Measurements from ENCODE around the gene PALM.
"Not testable (repeated sequence)": the region's sequence is repeated elsewhere in the genome, so short reads cannot be mapped to it uniquely, and the experiment has no call there.

PALM gene

DNA sequence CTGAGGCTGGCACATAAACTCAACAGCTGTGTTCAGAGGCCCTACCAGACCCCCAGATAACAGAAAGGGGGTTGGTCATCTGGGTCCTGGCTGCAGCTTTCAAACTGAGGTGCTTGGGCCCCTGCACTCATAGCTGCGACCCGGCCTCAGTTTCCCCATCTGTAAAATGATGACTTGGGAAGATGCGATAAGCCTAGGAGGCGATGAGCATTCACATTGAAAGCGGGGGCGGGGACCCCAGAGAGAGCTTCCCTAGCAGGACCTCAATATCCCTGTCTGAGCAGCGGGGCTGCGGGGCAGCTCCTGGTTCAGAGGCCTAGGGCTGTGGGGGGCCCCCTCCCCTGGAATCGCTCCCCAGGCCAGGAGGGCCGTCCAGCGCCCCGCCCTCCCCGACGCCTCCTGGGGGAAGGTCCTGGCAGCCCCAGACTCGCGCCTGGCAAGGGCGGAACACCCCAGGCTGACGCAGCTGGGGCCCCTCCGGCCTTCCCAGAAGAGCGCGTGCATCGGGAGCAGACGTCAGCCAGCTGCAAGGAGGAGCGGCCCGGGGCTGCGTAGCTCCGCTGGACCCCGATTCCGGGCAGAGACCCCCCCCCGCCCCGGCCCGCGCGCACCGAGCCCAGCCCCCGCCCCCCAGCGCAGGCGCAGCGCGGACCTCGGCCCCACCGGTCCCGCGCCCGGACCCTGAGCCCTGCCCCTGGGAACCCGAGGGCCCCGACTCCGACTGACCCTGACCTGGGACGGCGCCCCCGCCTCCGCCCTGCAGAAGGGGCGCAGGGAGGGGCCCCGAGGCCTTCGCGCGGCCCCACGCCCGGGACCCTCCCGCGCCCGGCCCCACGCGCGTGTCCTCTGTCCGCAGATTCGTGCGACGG is 29.1 kb upstream of the PALM start:
- no peak for FAIRE-seq

DNA sequence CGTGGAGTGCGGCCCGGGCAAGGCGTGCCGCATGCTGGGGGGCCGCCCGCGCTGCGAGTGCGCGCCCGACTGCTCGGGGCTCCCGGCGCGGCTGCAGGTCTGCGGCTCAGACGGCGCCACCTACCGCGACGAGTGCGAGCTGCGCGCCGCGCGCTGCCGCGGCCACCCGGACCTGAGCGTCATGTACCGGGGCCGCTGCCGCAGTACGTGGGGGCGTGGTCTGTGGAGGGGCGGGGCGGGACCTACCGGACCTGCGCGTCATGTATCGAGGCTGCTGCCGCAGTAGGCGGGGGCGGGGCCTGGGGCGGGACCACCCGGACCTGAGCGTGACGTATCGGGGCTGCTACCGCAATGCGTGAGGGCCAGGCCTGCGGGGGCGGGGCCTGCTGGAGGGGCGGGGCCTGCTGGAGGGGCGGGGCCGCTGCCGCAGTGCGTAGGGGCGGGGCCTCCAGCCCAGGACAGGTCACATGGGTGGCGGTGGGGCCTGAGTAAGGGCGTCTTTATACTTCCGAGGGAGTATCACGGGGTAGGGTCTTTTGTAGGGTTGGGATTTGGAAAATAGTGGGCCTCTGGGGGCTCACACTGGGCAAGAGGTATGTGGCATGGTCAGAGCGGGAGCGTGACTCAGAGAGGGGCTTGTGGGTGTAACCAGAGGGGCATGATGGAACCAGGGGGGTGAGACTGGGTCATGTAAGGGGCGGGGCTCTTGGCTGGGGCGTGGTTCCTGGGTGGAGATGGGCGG is 28.3 kb upstream of the PALM start:
- peak; percentile 92 for FAIRE-seq

DNA sequence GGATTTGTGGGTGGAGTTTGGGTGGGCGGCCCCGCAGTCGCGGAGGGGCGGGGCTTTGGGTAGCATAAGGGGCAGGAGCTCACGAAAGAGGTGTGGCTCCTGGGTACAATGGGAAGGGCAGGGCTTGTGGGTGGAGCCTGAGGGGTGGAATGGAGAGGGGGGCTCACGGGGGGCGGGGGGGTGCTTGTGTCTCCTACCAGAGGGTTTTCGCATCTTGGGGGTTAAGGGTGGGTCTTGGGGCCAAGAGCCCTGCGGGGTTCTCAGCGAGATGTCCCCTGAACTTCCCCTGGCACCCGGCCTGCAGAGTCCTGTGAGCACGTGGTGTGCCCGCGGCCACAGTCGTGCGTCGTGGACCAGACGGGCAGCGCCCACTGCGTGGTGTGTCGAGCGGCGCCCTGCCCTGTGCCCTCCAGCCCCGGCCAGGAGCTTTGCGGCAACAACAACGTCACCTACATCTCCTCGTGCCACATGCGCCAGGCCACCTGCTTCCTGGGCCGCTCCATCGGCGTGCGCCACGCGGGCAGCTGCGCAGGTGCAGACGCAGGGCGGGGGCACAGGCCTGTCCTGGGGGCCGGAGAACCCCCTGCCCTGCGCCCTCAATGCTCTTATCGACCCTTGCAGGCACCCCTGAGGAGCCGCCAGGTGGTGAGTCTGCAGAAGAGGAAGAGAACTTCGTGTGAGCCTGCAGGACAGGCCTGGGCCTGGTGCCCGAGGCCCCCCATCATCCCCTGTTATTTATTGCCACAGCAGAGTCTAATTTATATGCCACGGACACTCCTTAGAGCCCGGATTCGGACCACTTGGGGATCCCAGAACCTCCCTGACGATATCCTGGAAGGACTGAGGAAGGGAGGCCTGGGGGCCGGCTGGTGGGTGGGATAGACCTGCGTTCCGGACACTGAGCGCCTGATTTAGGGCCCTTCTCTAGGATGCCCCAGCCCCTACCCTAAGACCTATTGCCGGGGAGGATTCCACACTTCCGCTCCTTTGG is 27.4 kb upstream of the PALM start:
- no peak for FAIRE-seq

DNA sequence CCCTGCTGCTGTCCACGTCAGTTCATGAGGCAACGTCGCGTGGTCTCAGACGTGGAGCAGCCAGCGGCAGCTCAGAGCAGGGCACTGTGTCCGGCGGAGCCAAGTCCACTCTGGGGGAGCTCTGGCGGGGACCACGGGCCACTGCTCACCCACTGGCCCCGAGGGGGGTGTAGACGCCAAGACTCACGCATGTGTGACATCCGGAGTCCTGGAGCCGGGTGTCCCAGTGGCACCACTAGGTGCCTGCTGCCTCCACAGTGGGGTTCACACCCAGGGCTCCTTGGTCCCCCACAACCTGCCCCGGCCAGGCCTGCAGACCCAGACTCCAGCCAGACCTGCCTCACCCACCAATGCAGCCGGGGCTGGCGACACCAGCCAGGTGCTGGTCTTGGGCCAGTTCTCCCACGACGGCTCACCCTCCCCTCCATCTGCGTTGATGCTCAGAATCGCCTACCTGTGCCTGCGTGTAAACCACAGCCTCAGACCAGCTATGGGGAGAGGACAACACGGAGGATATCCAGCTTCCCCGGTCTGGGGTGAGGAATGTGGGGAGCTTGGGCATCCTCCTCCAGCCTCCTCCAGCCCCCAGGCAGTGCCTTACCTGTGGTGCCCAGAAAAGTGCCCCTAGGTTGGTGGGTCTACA is 25.9 kb upstream of the PALM start:
- no peak for FAIRE-seq

DNA sequence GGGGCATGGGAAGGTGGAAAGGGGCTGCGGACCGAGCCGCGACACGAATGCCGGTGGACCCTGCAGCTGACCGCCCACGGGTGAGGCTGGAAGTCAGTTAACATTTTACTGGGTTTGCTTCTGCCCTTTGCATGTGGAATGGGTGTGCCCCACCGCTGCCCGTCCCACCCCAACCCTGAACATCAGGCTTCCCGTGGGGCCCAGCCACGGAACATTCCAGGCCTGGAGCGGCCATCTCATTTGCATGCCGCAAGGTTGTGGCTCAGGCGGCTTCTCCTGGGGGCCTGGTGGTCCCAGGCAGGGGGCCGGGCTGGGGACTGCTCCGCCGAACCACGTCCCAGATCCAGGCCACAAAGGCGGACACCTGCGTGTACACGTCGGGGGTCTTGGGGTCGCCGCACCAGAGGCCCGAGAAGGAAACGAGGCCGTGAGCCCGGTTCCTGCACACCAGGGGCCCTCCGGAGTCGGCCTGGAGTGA is 23.2 kb upstream of the PALM start:
- no peak for FAIRE-seq

DNA sequence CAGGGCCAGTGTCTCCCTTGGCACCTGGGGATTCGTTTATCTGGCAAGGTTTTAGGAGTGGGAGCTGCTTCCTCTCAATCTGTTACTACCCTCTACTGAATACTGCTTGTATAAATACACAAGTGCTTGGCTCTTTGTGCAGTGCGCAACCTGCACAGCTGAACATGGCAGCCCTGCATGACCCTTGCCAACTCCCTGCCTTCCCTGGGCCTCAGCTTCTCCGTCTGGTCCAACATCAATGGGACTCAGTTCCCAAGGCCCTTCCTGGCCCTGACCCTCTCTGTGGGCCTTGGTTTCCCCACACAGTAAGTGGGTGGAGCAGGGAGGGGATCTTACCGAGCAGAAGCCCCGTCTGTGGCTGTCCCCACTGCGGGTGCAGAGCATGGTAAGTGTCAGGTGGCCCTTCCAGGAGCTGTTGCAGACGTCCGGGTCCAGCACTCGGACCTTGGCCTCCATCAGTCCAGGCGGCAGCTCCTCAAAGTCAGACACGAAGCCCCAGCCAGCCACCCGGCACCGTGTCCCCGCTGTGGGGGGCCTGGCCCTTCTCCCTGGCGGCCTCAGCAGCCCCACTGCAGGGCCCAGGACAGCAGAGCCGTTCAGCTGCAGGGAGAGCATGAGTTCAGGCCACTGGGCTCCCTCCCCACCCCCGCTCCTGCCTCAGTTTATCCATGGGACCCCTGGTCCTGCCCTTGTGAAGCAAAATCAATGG is 22.0 kb upstream of the PALM start:
- no peak for FAIRE-seq

DNA sequence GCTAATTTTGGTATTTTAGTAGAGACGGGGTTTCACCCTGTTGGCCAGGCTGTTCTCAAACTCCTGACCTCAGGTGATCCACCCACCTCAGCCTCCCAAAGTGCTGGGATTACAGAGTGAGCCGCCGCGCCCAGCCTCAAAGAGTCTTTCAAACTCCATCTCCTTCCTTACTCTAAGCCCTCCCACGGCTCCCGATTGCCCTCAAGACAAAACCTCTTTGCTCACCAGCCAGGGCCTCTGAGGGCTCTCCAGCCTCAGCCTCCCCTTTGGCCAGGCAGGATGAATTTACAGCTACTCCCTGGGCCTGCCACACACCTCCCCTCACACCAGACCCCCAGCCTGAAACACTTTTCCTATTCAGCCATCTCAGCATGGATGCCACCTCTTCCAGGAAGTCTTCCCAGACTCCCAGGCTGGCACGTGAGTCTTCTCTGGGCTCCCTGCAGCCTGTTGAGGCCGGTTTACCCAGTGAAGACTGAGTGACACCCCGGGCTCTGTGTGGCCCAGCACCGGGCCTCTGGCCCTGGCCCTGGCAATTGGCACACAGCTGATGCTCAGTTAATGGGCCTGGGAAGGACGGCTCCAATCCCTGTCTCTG is 21.1 kb upstream of the PALM start:
- no peak for FAIRE-seq

DNA sequence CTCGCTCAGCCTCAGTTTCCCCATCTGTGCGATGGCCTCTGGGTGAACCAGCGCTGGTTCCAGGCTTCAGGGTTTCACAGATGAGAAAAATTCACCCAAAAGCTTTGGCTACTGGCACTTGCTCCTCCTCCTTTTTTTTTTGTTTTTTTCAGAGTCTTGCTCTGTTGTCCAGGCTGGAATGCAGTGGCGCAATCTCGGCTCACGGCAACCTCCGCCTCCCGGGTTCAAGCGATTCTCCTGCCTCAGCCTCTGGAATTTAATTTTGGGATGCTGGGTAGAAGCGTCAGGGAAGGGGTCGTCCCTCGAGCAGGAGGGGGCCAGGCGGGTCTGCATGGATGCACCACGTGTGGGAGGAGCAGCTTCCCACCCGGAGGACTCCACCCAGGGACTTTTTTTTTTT is 20.5 kb upstream of the PALM start:
- FAIRE-seq = no peak

DNA sequence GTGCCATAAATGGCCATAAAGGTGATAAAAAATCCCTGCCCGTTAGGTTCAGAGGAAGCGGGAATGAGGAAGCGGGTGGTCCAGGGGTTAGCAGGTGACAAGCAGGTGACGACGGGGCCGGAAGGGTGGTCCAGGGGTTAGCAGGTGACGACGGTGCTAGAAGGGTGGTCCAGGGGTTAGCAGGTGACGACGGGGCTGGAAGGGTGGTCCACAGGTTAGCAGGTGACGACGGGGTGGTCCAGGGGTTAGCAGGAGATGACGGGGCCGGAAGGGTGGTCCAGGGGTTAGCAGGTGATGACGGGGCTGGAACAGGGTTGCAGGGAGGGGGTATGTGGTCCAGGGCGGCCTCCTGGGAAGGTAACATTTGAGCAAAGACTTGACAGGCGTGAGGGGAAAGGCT is 19.7 kb upstream of the PALM start:
- FAIRE-seq = no peak

DNA sequence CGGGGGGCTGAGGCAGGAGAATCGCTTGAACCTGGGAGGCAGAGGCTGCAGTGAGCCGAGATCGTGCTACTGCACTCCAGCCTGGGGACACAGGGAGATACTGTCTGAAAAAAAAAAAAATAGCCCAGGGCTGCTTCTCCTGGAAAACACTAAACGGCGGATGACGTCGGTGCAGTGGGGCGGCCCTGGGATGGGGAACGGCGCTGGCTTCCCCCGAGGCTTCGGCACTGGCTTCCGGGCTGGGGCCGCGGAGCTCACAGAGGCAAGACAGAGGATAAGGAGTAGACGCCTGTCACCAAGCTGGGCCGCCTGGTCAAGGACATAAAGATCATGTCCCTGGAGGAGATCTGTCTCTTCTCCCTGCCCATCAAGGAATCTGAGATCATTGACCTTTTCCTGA is 18.5 kb upstream of the PALM start:
- no peak for FAIRE-seq

DNA sequence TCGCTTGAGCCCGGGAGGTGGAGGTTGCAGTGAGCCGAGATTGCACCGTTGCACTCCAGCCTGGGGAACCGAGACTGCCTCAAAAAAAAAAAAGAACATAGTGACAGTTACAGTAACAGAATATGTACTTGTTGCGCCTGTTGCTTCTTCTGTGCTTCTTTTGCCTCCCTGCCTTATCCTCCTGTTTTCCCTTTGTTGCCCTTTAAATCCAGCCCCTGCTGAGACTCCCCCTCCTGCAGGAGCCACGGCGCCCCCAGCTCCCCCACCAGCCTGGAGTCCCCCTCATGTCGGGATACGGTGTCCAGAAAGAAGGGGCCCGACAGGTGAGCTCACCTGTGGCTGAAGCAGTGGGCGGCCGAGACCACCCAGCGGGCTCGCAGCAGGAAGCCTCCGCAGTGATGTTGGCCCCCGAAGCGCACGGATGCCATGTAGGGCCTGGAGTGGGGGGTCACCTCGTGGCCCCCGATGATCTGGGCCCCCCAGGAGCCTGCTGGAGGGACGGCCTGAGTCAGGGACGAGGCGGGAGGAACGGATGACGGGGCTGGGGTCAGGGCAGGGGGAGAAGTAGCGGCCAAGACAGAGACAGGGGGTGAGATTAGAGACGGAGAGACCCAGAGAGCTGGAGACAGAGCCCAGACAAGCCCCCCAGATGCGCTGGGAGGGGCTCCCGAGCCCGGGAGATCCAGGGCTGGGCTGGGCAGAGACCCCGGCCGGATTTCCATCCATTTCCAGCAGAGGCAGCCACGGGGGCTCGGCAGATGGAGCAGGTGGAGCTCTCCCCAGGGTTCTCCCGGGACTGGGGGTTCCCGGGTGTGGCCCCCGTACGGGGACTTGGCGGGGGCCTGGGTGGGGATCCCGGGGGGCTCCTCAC is 14.0 kb upstream of the PALM start:
- no peak for FAIRE-seq

DNA sequence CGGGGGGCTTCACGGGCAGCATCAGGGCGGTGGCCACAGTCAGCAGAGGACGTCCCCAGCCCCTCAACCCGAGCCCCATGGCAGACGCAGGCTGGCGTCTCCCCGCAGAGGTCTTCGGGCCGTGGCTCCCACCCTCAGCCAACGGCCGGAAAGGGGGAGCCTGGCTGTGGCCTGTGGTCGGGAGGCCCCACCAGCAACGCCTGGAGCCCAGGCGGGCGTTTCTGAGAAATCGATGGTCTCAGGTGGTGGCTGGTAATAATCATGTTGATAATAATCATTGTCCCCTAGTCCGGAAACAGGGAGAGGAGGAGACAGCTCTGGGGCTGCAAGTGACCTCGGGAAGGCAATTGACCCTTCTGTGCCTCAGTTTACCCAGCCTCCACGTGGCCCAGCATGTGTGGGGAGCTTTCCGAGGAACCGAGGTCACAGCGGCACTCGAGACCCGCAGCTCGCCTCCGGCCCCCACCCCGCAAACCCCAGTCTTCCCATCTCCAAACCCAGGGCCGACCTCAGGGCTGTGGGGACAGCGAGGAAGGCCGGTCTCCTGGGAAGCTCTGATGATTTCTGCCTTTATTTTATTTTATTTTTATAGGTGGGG is 13.3 kb upstream of the PALM start, which contains the start of gene PRSS57:
PRSS57 (minus strand) TSS at position 101 of the 598 bp plus-strand sequence; CDS start at position 79, 22 bp downstream.
- no peak for FAIRE-seq

DNA sequence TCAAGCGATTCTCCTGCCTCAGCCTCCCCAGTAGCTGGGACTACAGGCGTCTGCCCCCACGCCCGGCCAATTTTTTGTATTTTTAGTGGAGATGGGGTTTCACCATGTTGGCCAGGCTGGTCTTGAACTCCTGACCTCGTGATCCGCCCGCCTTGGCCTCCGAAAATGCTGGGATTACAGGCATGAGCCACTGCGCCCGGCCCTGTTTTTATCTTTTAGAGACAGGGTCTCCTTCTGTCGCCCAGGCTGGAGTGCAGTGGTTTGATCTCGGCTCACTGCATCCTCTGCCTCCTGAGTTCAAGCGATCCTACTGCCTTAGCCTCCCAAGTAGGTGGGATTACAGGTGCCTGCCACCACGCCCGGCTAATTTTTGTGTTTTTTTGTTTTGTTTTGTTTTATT is 10.2 kb upstream of the PALM start:
- not testable (repeated sequence) for FAIRE-seq

DNA sequence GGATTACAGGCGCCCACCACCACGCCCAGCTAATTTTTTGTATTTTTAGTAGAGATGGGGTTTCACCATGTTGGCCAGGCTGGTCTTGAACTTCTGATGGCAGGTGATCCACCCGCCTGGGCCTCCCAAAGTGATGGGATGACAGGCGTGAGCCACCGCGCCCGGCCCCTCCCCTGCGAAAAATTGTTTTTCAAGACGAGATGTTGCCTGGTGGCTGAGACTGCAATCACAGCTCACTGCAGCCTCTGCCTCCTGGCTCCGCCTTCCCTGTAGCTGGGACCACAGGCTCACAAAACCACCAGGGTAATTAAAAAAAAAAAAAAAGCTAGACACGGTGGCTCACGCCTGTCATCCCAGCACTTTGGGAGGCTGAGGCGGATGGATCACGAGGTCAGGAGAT is 8.8 kb upstream of the PALM start:
- FAIRE-seq = not testable (repeated sequence)

DNA sequence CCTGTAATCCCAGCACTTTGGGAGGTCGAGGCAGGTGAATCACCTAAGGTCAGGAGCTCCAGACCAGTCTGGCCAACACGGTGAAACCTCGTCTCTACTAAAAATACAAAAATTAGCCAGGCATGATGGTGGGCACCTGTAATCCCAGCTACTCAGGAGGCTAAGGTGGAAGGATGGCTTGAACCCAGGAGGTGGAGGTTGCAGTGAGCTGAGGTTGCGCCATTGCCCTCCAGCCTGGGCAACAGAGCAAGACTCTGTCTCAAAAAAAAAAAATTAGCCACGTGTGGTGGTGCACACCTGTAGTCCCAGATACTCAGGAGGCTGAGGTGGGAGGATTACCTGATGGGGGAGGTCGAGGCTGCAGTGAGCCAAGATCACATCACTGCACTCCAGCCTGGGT is 5.9 kb upstream of the PALM start:
- FAIRE-seq = not testable (repeated sequence)

DNA sequence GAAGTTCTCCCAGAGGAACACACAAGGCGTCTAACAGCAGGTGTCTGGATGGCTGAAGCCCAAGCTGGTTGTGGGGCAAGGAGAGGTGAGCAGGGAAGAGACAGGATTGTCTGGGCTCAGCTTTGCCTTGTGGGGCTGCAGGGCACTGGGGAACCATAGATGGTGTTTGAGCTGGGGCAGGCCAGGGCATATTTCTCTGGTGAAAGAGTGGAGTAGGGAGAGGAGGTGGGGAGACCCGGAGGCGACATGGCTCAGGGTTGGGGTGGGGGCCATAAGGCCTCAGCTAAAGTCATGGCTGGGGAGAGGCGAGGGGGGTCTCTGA is 5.4 kb upstream of the PALM start:
- FAIRE-seq = no peak

DNA sequence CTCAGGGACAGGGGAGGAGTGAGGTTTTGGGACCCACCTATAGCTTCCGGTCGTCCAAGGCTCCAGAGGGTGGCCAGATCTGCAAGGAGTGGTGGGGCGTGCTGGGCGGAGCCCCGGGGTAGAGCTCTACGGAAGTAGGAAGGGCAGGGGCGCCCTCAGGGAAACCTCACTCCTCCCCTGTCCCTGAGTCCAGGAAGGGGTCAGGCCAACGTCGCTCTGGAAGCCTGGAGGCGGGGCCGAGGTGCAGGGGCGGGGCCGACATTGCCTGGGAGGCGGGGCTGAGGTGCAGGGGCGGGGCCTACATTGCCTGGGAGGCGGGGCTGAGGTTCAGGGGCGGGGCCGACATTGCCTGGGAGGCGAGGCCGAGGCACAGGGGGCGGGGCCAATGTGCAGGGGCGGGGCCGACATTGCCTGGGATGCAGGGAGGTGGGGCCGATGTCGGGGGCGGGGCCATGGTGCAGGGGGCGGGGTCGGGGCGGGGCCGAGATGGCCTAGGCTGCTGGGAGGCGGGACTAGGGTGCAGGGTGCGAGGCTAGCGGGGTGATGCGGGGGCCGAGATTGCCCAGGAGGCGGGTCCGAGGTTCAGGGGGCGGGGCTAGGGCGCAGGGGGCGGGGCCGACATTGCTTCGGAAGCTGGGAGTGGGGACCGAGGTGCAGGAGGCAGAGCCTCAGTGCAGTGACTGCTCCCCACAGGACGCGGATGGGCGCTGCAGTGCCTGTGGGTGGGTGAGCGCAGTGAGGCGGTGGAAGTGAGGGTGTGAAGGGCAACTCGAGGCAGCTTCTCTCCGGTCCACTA is 4.9 kb upstream of the PALM start:
- no peak for FAIRE-seq

DNA sequence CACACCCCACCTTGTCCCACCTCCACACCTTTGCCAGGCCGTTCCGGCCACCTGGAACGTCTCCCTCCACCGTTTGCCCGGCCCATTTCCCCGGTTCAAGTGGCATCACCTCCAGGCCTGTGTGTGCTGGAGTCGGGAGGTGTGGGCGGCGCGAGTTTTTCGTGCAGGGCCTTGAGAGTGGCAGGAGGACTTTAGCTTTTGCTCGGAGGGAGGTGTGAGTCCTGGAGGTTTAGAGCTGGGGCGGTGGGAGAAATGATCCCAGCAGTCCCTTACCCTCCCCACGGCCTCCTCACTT is 4.3 kb upstream of the PALM start:
- no peak for FAIRE-seq
